ENCODE data around the gene CFAP410. TPM values are rescaled to one million over a fixed set of nuclear protein-coding genes. Genes with fewer than 3 reads are reported as not detected.

Gene CFAP410
- total and polyA plus RNA-seq, 2 of the 4 experiments (the other 2 are of a cell fraction), result 3.8 to 10.3 TPM

DNA sequence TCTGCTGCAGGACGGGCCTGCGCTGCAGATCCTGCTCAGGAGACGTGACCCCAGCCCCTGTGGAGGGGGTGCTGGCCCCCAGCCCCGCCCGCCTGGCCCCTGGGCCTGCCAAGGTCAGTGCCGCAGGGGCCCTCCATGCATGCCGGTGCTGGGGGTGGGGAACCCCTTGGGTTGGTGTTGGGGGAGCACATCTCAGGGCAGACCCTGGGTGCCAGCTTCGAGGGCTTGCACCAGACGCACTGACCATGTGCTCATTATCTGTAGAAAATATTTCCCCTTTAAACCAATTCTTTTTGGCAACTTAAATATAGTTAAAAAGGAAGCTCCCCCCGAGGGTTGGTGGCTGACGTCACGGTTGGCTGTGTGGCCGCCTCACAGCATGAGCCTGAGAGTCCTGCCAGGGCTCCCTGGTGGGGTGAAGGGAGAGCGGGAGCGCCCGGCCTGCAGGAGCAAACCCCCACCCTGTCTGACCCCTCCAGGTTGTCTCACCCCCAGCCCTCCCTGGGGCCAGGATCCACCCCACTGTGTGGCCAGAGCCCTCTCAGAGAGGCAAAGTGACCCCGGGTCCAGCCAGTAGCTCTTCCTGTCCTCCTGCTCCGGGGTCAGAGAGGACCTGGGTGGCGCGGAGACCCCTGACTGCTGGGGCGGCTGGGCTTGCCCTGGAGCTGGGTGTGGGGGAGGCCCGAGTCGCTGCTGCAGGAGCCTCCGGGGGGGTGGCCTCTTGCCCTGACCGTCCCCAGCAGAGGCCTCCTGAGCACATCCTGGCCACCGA lies 44.6 kb downstream of the CFAP410 start:
- Histone ChIP-seq H4K20me1 (ENCODE audit: insufficient read depth, low read length) (no peaks in the 10 kb centered on the region; the same call in 1 of the 2 replicates), H3K27ac (ENCODE audit: insufficient read depth, low read length) (no peak overlapping the region), H2AK9ac (replicated peaks; ENCODE audit: low read depth, low read length, poor library complexity) (peak overlapping the region; percentile 85), H2BK120ac (ENCODE audit: low read depth, low read length) (no peak overlapping the region), H3K27me3 (ENCODE audit: control insufficient read depth, insufficient read depth, low read length) (peaks cover 6% of the 10 kb centered on the region; the same call in 1 of the 2 replicates), H3K36me3 (ENCODE audit: control insufficient read depth, insufficient read depth, low read length) (no peaks in the 10 kb centered on the region), H2AK5ac (ENCODE audit: low read depth, low read length) (no peak overlapping the region), H4K91ac (ENCODE audit: insufficient read depth, low read depth, low read length) (no peak overlapping the region), H2BK15ac (ENCODE audit: low read depth, low read length) (no peak overlapping the region), H3K9ac (ENCODE audit: low read depth, low read length) (no peak overlapping the region), H3K4me1 (ENCODE audit: control insufficient read depth, insufficient read depth, low read length) (peaks cover 6% of the 10 kb centered on the region; the same call in 1 of the 2 replicates), H3K14ac (replicated peaks; ENCODE audit: low read depth, low read length) (no peak overlapping the region), H3K23ac (ENCODE audit: low read depth, low read length) (no peak overlapping the region), H3K4ac (ENCODE audit: low read depth, low read length) (no peak overlapping the region), H4K8ac (ENCODE audit: low read depth in 2 of 2, low read length in 2 of 2) (no peak overlapping the region), H2BK5ac (ENCODE audit: low read depth, low read length, poor library complexity, severe bottlenecking) (no peak overlapping the region), H2BK20ac (ENCODE audit: low read depth, low read length) (no peak overlapping the region), H2AFZ (replicated peaks; ENCODE audit: low read length, poor library complexity) (peak overlapping the region; percentile 32), H3K4me2 (ENCODE audit: low read depth, low read length) (no peak overlapping the region), H3K56ac (ENCODE audit: extremely low read depth, insufficient read depth, low read length) (no peak overlapping the region), H4K5ac (ENCODE audit: low read depth, low read length) (no peak overlapping the region), H3K9me3 (ENCODE audit: control insufficient read depth, insufficient read depth, low read length) (no peaks in the 10 kb centered on the region), H3K4me3 (ENCODE audit: insufficient read depth, low read depth, low read length) (no peak overlapping the region), H3K79me1 (ENCODE audit: low read depth in 1 of 2, low read length in 2 of 2) (peaks cover 0 to 4% of the 10 kb centered on the region in 2 experiments; a peak in 1 of 4 replicates), H3K9me1 (ENCODE audit: insufficient read depth, low read length) (no peaks in the 10 kb centered on the region), H3K18ac (ENCODE audit: low read depth, low read length) (no peak overlapping the region)
- POLR2A ChIA-PET (ENCODE audit: unreplicated experiment), result no interaction called here
- CTCF ChIA-PET, result interaction anchor here (0.6 kb wide), 1 partner anchor 29 kb away, joined by 3 read pairs; no protein-coding TSS in a partner anchor
- ATAC-seq (ENCODE audit: low read depth) (no peak), DNase-seq (peak; percentile 7)
- in situ Hi-C loops (cut with MboI; ENCODE audit: low sequenced_read_pairs) (no loop called here), intact Hi-C loops (cut with micrococcal nuclease) (no loop called here), dilution Hi-C loops (cut with HindIII; ENCODE audit: low sequenced_read_pairs, unreplicated experiment) (no loop called here)
- TF ChIP-seq ELK1 (IDR thresholded peaks at IDR 0.05; ENCODE audit: borderline replicate concordance, low read depth, low read length), result no peak
- TF ChIP-seq RCOR1 (IDR thresholded peaks at IDR 0.05; ENCODE audit: insufficient replicate concordance, low read length), result no peak
- no peak for TF ChIP-seq RFX5 (IDR thresholded peaks at IDR 0.05; ENCODE audit: low read depth, low read length)
- TF ChIP-seq CHD1 (IDR thresholded peaks at IDR 0.05; ENCODE audit: low read depth, low read length), result no peak
- no peak for TF ChIP-seq FOS (IDR thresholded peaks at IDR 0.05; ENCODE audit: low read depth, low read length)
- no peak for TF ChIP-seq POLR2A (IDR thresholded peaks at IDR 0.05; ENCODE audit: low read depth, low read length)
- TF ChIP-seq, protein P1, sequence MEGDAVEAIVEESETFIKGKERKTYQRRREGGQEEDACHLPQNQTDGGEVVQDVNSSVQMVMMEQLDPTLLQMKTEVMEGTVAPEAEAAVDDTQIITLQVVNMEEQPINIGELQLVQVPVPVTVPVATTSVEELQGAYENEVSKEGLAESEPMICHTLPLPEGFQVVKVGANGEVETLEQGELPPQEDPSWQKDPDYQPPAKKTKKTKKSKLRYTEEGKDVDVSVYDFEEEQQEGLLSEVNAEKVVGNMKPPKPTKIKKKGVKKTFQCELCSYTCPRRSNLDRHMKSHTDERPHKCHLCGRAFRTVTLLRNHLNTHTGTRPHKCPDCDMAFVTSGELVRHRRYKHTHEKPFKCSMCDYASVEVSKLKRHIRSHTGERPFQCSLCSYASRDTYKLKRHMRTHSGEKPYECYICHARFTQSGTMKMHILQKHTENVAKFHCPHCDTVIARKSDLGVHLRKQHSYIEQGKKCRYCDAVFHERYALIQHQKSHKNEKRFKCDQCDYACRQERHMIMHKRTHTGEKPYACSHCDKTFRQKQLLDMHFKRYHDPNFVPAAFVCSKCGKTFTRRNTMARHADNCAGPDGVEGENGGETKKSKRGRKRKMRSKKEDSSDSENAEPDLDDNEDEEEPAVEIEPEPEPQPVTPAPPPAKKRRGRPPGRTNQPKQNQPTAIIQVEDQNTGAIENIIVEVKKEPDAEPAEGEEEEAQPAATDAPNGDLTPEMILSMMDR (conservative IDR thresholded peaks at IDR 0.05; ENCODE audit: low read depth, low read length), result no peak
- no peak for TF ChIP-seq MAZ (IDR thresholded peaks at IDR 0.05; ENCODE audit: borderline replicate concordance, low read depth, low read length)
- no peak for TF ChIP-seq RAD21 (IDR thresholded peaks at IDR 0.05; ENCODE audit: low read length)
- TF ChIP-seq SMC3 (IDR thresholded peaks at IDR 0.05; ENCODE audit: low read depth, low read length), result no peak
- TF ChIP-seq, protein P2, sequence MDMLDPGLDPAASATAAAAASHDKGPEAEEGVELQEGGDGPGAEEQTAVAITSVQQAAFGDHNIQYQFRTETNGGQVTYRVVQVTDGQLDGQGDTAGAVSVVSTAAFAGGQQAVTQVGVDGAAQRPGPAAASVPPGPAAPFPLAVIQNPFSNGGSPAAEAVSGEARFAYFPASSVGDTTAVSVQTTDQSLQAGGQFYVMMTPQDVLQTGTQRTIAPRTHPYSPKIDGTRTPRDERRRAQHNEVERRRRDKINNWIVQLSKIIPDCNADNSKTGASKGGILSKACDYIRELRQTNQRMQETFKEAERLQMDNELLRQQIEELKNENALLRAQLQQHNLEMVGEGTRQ (IDR thresholded peaks at IDR 0.05; ENCODE audit: low read depth, low read length), result no peak
- TF ChIP-seq BHLHE40 (IDR thresholded peaks at IDR 0.05; ENCODE audit: low read depth, low read length), result no peak
- no TSS peak for BruUV-seq (replicated peaks)
- 50% methylated on average over 7 of the region's 26 CpGs; no CpG with 5 or more reads in 1 of the 2 experiments for WGBS, 2 experiments (ENCODE audit: extremely low coverage in 2 of 2, insufficient read length in 1 of 2)
